GOT3 (cell line): ENCODE results near the gene NDUFB2.
"Not testable (repeated sequence)": the region's sequence is repeated elsewhere in the genome, so short reads cannot be mapped to it uniquely, and the experiment has no call there.

Experiments
- DNase-seq: peaks from one replicate; lab custom pipeline; 2025; ENCODE audit warnings: mixed read lengths; lab: John Stamatoyannopoulos, UW

NDUFB2 gene

GRCh38 chr7:140696680-140697446 lies at the start of gene NDUFB2:
NDUFB2 (plus strand) TSS chr7:140696708; CDS start chr7:140696745, 37 bp downstream.
- DNase-seq = peak; percentile 73

DNA sequence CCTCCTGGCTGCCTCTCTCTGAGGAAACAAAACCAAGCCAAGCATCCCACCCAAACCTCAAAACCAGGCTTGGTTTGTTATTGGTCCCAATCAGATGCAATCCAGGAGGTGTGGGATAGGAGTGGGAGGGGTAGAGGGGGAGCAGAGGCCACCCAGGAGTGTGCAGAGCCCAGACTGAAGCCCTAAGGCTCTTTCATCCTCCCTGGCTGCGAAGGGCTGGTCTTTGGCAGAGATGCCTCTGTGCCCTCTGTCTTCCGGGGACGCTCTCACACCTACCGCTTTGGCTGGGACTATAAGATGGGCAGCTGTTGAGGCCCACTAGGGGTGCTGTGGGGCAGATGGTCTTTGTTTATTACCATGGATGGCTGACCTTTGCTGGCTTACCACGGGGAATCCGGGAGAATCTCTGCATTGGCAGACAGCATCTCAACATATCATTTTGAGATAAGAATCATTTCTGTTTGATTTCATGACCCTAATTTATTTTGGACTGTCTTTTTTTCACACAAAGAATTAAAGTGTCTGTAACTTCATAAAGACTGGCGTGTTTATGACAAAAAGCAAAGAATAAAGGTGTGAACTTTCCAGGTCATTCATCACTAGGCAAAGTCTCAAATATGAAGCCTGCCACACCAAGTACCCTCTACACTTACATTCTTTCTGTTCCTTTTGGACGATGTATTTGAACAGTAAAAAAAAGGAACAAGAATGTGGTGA lies 49.4 kb upstream of the NDUFB2 start:
- no peak for DNase-seq

- DNase-seq = no peak
Observed at GRCh38 chr7:140649556-140650205, 46.8 kb upstream of the NDUFB2 start.

- no peak for DNase-seq
Observed at GRCh38 chr7:140650367-140650766, 46.1 kb upstream of the NDUFB2 start.

DNA sequence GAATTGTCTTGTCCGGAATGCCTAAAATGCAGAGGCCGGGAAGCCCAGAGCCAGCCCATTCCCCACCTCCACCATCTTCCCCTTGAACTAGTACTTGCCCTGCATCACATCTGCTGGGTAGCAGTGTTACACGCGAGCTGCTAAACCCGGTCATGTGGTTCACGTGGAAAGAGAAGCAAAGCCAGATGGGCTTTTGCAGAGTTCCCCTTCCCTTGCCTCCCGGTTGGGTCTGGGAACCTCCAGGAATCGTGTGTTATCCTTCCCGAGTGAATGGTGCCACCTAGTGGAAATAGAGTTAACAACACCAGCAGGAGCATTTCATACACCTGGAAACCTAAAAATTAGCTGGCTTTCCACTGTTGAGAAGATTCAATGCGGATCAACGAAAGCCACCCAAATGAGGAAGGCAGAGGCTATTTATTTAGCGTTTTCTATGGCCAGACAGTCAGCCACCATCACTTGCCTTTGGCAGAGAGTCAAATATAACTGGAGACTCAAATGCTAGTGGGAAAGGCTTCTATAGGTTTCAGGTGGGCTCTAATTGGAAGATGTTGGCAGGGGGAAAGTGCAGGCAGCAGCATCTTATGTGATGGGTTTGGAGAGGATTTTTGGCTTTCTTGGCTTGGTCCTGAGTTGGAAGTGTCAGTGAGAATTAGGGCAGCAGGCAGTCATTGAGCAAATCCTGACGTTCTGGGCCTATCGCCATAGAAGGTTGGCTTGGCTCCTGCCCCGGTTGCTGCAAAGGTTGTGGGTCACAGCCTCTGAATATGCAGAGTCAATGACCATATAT lies 43.0 kb upstream of the NDUFB2 start:
- no peak for DNase-seq

DNA sequence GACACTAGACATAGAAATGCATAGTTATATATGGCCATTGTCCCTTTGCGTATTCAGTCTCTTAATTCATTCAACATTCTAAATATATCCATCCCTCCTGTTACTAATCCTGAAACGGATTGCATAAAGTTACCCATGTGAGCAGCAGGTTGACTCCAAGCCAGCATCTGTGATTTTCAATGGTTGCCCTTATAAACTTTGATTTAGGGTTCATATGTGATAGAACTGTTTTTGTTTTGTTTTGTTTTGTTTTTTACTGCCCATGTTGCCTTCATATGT lies 42.5 kb upstream of the NDUFB2 start:
- DNase-seq = no peak

GRCh38 chr7:140654661-140655060 lies 41.8 kb upstream of the NDUFB2 start:
- no peak for DNase-seq

DNA sequence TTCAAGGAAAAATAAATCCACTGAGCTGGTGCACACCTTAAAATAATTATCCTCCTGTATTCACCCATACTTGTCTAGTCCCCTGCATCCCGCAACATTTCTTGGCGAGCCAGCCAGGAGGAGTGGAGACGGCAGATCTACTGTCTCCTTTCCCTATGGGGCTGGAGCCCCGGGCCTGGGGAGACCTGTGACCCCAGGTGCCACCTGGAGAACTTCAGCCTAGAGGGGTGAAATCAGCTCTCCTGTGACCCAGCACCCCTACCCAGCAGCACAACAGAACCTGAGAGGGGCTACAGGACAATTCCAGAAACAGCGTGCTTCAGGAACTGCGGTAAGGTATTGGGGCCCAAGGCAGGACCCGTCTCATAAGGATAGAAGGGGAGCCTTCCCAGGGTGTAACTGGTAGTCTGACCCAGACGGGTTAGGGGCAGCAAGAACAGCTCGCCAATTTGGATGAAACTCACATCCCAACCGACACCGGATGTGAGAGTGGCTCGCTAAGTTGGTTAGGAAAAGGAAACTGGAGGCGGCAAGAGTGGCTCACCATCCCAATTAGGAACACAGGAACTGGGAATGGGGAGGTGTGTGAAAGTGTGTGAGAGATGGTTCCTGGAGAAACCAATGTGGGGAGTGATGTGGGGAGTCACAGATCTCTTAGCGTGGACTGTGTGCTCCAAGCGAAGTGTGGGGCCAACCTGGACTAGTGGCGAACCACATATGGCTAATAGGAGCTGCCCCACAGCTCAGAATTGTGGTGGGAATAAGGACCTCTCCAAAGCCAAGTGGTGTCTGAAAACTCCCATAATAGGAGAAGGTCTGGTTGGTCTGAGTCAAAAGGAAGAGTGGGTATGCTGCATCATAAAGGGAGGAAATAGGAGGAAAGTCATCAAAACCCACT lies 40.7 kb upstream of the NDUFB2 start:
- no peak for DNase-seq

DNA sequence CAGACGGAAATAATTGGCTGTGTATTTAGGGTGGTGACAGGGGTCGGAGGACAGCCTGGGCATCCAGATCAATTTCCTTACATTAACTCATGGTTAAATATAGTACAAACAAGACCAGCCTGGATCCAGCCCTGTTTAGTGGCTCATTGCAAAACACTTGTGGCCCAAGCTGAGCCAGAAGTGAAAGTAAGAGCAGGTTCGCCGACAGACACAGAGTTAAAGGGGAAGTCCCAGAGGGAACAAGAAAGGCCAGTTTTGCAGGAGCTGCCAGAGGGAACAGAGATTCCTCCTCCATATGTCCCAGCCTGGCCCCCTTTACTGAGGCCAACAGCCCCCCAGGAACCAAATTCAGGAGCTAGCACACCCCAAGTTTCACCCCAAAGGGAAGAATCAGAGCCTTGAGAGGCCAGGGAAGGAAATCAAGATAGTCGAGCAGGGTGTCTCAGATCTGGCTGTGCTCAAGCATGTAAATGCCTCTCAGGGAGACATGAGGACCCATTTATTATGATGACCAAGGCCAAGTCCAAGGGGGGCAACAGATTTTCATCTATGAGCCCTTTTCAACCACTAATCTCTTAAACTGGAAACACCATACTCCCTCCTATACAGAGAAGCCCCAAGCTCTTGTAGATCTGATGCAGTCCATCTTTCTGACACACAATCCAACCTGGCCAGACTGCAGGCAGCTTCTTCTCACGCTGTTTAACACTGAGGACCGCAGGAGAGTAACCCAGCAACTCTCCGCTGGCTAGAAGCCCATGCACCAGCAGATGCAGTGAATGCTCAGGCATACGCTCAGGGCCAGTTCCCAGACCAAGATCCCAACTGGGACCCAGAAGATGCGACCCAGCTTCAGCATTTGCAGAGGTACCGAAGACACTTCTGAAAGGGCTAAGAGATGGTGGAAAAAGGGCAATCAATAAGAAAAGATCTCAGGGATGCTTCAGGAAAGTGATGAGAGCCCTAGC lies 39.7 kb upstream of the NDUFB2 start:
- no peak for DNase-seq

DNA sequence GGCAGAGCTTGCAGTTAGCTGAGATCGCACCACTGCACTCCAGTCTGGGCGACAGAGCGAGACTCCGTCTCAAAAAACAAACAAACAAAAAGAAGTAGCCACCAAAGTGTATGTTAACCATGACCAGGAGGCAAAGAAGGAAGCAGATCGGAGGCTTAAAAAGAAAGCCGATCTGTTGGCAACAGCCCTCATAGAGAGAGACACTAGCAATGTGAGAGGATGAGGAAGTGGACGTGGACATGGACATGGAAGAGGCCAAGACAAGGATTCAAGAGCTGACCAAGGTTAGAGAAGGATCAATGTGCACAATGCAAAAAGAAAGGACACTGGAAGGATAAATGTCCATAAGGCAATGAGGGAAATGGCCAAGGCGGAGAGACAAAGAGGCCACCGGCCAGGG lies 38.6 kb upstream of the NDUFB2 start:
- DNase-seq = no peak

DNA sequence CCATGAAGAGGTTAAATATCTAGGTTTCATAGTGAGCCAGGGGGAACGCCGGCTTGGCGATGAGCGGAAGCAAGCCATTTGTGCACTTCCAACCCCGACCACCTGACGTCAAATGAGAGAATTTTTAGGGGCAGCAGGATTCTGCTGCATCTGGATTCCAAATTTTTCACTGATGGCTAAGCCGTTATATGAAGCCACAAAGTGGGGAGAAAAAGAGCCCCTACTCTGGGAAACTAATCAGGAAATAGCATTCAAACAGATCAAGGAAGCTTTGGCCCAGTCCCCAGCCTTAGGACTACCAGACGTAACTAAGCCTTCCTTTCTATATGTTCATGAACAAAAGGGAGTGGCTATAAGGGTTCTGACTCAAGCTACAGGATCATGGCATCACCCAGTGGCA lies 36.7 kb upstream of the NDUFB2 start:
- no peak for DNase-seq

GRCh38 chr7:140661124-140661523 lies 35.4 kb upstream of the NDUFB2 start:
- DNase-seq = no peak

DNA sequence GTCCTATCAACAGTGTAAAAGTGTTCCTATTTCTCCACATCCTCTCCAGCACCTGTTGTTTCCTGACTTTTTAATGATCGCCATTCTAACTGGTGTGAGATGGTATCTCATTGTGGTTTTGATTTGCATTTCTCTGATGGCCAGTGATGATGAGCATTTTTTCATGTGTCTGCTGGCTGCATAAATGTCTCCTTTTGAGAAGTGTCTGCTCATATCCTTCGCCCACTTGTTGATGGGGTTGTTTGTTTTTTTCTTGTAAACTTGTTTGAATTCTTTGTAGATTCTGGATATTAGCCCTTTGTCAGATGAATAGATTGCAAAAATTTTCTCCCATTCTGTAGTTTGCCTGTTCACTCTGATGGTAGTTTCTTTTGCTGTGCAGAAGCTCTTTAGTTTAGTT lies 33.6 kb upstream of the NDUFB2 start:
- DNase-seq = not testable (repeated sequence)

DNA sequence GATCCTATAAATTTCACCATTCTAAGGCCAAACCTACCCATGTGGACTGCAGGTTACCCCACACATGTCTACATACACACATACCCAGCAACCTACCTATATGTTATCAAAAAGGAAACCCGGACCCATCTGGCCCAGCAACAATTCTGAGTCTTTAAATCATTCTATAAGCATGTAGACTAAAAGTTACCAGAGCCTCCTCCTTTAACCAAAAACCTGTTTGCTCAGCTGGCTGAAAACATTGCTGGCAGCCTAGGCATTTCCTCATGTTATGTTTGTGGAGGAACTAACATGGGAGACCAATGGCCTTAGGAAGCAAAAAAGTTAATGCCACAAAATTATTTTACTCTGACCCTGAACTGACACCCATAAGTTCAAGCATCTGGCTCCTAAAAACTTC lies 29.0 kb upstream of the NDUFB2 start:
- DNase-seq = no peak

- no peak for DNase-seq
Observed at GRCh38 chr7:140668641-140669040, 27.9 kb upstream of the NDUFB2 start.

DNA sequence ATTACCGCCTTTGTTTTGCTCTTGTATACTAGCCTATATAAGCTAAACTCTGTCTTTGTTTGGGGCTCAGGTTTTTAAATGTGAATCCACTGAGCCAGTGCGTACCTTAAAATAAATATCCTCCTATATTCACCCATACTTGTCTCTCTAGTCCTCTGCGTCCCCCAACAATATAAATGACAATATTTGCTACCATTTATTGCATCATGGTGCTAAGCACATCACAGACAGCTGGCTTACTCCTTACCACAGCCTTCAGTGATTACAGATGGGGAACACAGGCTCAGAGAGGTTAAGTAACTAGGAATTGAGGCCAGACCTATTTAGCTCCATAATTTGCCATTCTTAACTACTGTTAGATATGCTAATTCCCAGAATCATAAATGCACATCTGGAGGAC lies 27.2 kb upstream of the NDUFB2 start:
- DNase-seq = no peak

GRCh38 chr7:140669862-140670261 lies 26.6 kb upstream of the NDUFB2 start:
- DNase-seq = not testable (repeated sequence)

GRCh38 chr7:140670343-140670935 lies 26.1 kb upstream of the NDUFB2 start:
- no peak for DNase-seq

DNA sequence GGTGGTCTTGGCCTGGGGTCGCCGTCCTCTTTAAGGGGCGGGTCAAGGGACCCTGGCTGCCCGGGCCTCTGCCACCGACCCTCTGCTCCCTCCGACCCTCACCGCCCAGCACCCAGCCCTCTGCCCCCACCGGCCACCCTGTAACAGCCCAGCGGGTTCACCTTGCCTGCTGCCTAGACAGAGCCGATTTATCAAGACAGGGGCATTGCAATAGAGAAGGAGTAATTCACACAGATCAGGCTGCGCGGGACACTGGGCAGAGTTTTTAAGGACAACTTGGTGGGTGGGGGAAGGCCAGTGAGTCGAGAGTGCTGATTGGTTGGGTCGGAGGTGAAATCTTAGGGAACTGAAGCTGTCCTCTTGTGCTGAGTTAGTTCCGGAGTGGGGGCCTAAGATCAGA lies 24.5 kb upstream of the NDUFB2 start:
- no peak for DNase-seq
